NCI-H2227 (cell line): ENCODE data around the gene QRICH1.

Source experiments
- DNase-seq: peaks from one replicate; lab custom pipeline; 2025; ENCODE audit not compliant: unreplicated experiment; lab: John Stamatoyannopoulos, UW

Gene QRICH1

DNA sequence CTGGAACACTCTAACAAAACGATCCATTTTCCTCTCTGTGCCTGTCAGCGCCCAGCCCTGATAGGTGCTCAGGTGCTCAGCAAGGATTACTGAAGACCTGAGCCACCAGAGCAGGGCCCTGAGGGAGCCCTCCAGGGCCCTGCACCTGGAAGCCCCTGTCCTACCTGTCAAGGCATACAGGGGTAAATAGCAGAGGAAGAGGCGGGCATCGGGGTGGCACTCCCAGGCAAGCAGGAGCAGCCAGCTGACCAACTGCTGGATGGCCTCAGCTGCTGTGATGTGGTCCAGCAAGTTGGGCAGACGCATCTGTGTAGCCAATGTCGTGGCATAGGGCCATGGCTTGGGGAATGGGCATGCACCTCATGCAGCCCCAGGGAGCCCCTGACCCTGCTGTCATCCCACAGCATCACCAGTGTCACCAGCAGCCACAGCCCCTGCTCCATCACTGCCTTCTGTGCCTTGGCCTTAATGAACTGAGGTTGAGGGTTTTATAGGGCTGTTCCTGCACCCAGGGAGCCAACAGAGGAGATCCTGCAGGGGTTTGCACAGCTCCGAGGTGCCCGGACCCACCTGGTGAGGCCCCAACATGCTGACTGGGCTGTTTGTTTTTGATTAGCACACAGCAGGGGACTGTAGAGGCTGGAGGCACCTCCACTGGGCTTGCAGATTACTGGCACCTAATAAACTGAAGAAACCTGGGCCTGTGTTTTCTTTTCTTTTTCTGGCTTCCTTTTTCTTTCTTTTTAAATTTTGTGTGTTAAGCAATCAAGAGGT is 94.6 kb downstream of the QRICH1 start:
- no peak for DNase-seq

DNA sequence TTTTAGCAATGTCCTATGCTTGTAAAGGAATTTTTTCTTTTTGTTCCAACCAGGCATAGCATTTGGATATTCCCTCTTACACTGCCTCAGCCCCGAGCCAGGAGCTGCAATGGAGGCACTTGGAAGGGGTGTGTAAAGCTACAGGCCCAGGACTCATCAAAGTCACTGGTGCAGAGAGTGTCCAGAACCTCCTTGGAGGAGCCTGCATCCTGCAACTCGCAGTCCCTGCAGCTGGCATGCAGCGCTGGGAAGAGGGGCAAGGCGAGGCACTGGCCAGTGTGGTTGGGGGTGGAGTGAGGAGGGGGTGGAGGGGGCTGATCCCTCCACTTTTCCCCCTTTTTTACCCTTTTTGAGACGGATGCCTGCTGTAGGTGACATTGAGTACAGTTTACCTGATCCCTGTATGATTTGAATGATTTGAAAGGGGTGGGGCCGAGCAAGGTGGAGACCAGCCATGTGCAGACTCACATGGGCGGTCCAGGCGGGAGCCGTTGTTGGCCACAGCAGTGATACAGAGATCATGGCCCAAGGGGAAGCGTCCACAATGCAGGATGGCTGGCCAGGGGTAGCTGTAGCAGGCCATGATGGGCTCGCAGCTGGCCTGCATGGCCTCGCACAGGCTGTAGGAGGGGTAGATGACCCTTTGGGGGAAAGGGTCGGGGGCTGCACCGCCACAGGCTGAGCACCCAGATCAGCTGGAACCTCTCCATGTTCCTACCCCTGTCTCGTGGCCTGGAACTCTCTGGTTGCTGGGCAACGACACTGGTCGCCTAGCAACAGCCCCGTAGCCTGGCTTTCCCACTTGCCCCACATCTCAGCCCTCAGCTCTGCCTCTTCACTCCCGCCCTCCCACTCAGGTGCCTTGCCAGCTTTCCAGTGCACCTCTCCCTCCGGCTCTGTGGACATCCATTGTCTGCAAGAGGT is 95.9 kb downstream of the QRICH1 start:
- DNase-seq = peak; percentile 88

DNA sequence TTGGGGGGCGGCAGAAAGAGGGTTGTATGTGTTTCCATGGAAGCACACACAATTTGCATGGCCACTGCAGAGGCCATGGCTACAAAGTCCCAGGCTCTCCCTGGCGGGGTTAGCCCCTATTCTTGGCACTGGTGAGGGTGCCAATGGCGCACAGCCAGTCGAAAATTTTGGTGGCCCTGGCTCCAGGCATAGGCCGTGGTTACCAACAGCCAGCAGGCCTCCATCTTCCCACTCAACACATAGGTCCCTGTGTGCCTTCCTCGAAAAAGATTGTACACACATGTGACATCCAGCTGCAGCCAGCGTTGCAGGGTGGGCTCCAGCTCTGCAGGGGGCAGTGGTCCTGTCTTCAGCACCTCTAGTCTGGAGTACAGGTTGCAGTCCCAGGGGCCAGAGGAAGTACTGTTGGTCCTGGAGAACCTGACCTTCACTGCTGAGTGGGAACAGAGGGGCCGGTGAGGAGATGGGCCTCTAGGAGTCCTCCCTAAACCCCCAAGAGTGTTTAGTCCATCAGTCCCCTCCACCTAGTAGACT is 96.7 kb downstream of the QRICH1 start:
- DNase-seq = peak; percentile 15

DNA sequence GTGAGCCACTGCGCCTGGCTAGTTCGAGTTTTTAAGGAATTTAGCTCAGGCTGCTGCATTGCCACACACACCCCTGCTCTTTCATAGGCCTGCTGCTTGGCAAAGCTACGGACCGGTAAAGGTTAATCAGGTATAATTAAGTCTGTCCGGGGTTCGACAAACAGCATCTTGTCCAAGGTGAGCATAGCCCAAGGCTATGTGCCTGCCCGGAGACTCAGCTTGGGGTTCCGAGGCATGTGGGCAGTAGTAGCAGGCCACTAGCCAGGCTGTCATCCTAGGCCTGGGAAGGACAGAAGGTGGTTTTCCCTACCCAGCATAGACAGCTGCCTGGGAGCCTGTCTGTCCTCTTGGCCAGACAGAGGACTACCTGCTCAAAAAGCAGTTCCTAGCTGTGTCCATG is 97.2 kb downstream of the QRICH1 start:
- no peak for DNase-seq

DNA sequence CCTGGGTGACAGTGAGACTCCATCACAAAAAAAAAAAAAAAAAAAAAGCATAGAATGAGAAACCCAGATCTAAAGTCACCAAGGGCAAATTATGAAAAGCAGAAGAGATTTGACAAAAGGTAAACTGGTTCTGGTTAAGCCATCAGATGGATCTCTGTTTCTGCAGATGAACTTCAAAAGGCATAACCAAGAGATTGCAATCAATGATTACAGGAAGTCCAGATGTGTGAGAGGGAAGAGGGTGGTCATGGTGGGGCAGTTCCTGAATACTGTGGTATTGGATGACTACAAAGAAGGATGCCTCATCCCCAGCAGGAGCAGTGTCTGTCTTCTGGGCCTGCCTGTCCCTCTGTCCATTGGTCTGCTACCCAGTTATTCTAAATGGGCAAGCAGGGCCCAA is 100.0 kb downstream of the QRICH1 start:
- no peak for DNase-seq

DNA sequence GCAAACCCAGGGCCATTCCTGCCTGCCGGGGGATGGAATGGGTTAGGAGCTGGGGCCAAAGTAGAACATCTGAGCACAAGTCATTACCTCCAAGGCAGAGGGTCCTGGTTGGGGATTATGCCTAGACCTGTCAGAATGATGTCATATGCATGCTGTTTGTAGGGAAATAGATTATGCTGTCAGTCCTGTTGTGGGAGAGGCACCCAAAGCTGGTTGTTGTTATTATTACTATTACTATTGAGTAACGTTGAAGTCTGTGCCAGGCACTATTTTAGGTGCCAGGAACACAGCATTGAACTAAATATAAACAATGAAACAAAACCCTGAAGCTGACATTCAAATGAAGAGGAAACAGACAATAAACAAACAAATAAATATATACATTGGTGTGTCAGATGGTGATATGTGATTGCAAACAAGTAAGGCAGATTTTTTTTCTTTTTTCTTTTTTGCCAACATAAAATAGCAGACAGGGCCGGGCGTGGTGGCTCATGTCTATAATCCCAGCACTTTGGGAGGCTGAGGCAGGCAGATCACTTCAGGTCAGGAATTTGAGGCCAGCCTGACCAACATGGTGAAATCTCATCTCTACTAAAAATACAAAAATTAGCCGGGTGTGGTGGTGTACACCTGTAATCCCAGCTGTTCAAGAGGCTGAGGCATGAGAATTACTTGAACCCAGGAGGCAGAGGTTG is 101.9 kb downstream of the QRICH1 start:
- no peak for DNase-seq

DNA sequence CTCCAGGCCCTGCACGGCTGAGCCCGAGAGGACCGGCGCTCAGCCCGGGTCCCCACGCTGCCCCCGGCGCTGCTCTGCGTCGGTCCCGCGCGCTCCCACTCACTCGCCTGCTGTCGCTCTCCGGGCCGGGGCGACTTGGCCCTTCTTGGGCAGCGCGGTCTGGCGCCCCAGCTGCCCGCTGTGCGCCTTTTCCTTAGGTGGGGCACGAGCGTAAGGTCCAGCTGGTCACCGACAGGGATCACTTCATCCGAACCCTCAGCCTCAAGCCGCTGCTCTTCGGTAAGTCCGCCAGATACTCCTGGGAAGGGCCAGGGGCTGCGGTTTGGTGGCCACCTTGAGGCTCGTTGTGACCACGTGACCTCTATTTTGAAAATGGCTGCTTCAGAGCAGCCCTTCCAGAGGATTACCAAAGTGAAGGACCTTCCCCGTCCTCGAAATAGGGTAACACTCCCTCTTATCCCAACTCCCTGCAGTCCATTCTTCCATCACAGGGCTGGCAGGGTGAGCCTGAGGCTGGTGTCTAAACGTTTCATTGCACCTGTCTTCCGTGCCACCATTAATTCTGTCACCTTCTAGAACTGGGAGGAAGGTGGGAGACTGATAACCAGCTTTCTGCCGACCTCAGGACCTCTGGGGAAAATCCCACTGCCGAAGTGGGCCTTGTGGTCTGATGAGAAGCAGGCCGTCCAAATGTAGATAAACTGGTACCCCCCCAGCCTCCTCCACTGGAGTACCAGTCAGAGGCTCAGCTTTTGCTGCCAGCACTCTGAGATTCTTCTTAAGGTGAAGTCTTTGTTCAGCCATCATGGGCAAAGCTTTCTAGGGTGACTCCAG is 103.0 kb downstream of the QRICH1 start:
- peak; percentile 55 for DNase-seq

DNA sequence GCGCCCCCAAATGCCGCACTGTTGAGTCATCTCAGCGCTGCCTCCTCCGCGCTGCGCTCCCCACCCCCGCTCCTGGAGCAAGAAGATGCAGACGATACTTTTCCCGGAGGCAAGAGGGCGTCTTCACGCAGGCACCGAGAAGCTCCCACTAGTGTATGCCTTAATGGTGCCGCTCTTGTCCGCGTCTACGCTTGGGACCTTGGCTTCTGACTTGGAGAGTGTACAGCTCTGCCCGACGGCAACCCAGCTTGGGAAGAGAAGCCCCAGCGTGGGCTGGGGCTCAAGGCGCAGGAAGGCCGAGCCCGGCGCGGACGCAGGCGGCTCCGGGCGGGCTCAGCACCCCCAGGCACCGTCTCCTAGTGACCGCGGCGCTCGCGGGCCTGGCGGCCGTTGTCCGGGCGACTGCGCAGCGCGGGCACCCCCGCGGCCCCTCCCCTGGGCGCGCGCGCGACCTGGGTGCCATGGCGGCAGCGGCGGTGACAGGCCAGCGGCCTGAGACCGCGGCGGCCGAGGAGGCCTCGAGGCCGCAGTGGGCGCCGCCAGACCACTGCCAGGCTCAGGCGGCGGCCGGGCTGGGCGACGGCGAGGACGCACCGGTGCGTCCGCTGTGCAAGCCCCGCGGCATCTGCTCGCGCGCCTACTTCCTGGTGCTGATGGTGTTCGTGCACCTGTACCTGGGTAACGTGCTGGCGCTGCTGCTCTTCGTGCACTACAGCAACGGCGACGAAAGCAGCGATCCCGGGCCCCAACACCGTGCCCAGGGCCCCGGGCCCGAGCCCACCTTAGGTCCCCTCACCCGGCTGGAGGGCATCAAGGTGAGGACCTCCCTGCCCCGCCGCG is 103.9 kb downstream of the QRICH1 start, which contains the start of gene P4HTM:
P4HTM (plus strand) TSS at position 446 of the 840 bp plus-strand sequence; CDS start at position 462, 16 bp downstream.
- DNase-seq = peak; percentile 81

DNA sequence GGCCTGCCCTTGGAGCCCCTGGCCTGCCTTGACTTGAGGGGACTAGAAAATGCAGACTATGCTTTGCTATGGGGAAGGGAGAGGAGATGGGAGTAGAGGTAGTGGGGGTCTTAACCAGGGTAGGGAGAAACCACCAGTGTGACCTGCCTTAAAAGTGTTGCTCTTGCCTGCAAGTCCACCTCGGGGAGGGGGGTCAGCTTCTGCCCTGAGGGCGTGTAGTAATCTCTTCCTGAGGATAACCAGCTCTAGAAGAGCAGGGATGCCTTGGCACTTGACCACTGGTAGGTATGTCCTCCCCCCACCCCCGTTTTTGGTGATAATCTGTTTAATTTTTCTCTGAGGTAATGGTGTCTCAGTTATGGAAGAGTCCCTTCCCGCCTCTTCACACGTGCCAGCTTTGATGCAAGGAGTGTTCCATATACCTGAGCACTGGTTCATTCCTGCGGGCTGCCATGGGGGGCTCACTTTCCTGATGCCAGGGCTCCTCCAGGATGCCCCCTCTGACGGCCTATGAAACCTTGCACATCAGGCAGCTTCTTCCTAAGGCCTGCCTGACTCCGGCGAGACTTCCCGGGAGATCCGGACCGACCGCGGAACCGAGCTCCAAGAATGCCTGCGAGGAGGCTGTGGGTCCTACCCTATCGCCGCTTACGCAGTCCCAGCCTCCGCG is 104.6 kb downstream of the QRICH1 start:
- no peak for DNase-seq

DNA sequence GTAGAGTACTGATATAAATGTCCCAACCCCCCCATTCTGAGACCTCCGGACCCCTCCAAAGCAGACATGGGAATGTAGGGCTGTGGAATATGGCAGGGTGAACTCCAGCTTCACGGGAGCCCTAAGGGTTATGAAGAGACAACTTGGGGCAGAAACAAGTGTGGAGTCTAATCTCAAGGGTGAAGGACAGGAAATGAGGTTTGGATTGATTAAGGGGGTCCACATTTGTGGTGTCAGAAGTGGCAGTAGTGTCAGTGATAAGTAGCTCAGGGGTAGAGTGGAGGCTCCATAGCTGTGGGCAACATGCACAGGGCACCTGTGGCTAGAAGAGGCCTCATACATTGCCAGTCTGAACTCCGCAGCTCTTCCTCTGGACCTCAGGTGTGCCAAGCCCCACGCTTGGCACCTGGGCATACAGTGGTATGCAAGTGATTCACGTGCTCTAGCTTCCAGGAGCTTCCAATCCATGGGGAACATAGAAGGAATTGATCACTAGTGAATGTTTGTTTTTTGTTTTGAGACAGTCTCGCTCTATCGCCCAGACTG is 108.0 kb downstream of the QRICH1 start:
- no peak for DNase-seq

DNA sequence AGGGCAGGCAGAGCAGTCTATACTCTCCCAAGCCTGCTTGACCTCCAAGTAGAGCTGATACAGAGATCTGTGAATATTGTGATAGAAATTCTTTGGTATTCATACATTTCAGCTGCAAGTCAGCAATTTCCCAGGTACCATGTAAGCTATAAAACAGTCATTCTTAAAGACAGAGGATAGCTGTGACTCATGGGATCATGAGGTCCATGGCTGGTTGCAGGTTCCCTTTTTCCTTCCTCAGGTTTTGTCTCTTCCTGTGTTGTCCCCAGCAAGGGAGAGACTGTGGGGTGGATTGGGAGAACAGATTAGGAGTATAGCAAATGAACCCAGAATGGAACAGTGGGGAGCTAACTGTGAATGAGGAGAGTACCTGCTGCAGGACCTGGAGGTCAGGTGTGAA is 109.2 kb downstream of the QRICH1 start:
- no peak for DNase-seq

DNA sequence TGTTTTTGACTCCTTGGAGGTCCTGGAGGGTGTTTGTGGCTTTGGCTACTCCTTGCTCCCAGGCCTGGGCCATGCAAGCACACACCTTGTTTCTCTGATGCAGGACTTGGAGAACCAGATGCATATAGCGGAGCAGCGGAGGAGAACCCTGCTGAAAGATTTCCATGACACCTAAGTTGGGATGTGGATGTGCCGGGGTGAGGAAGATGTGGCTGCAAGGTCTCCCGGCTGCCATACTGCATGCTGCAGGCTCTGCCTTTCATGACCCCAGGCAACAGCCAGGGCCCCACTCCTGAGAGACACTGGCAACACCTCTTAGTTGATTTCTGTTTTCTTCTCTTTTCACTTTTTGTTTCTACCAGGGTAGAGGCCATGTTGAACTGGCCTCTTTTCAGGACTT is 110.8 kb downstream of the QRICH1 start:
- no peak for DNase-seq

DNA sequence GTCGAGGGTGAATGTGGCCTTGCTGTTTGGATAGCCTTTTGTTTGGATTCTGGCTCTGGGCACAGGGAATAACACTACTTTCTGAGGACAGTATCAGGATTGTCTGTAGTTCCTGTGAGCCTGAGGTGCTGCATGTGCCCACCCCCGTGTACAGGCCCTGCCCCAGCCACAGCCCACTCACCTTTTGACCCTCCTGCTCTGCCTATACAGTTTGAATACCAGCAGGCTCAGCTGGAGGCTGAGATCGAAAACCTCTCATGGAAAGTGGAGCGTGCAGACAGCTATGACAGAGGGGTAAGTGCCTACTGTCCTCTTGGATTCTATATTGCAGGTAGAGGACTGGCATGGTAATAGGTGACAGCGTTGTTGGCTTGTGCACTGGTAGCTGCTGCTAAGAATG is 111.2 kb downstream of the QRICH1 start:
- no peak for DNase-seq

DNA sequence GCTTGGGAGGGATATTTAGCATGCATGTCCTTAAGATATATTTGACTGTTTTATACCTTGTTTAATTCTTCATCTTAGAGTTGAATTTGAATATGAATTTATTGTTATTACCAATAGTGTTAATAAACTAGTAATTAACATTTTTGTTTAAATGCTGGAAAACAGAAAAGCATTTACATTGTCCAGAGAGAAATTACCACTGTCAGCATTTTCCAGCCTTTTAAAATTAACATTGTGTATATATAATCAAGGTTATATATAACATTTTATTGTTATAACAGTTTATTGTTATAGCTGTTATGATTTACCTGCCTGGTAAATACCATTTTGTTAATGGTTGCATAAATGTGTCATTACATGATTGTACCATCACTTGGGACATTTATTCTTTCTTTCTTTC is 111.9 kb downstream of the QRICH1 start:
- no peak for DNase-seq

DNA sequence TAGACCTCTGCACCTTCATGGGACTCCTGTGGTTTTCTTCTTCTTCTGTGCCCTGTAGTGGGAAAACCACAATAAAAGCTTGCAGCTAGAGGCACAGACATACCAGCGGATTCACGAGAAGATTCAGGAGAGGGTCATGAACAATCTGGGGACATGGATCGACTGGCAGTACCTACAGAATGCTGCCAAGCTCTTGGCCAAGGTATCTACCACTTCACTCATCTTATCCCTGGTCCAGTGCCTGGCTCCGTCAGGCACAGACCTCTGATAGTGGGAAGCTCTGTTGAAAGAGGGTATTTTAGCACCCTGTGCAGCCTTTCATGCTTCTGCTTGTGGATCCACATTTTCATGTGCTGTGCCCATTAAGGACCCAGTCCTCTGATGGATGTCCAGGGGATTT is 113.6 kb downstream of the QRICH1 start:
- no peak for DNase-seq
